Measurements from ENCODE around the gene SLC9A9.

Gene SLC9A9

DNA sequence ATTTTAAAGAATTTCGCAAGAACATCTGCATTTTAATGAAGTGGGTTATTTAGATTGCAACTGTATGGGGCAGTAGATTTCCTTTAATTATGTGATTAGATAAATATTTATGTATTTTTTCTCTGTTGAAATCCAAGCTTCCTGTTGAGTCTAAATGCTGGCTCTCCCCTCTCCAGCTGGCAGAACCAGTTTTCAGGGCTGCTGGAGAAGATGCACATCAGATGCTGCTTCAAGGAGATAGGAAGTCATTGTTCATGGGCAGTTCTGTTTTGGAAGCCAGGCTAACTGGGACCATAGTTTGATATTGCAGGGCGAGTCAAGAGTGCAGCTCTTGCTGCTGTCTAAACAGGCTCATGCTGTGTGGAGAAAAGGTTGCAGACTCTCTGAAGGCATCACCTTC is 97.4 kb downstream of the SLC9A9 start:
- TF ChIP-seq CTCF (IDR thresholded peaks at IDR 0.05) = no peak
- no peak for DNase-seq (ENCODE audit: low spot score)
- Histone ChIP-seq H3K27ac (no peak overlapping the region), H3K4me3 (no peak overlapping the region)

DNA sequence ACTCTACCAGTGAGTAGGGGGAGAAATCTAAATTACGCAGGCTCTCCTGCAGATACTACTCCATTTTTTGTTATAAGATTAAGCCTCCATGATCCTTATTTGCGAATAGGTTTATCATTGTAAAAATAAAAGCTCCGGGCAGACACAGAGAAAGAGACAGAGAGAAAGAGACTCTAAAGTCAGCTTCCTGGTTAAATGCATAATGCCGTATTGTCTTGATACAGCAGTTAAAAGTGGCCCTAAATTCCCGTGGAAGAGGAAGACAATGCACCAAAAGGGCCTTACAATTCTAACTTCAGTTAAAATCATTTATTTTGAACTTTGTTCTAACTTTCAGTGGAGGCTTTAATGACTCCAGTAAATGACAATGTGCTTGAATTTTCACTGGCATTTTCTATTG is 98.3 kb downstream of the SLC9A9 start:
- Histone ChIP-seq H3K4me3 (no peak overlapping the region), H3K27ac (no peak overlapping the region)
- no peak for TF ChIP-seq CTCF (IDR thresholded peaks at IDR 0.05)

DNA sequence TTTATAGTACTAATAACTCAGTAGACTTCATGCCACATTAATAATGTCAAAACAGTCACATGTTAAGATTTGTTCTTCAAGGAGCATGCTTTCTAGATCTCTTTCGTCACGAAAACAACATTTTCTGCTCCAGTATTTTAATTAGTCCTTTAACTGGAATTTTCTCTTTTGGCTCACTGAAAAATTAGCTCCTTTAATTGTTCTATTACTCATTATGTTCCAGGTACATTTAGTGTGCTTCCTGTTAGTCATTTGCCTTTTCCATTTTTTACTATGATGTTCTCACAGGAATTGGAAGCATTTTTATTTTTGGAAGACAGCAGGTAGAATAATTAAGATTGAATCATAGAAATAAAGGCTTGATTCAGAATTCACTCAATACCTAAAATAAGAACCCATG is 111.2 kb downstream of the SLC9A9 start:
- no peak for TF ChIP-seq CTCF (IDR thresholded peaks at IDR 0.05)
- Histone ChIP-seq H3K27ac (no peak overlapping the region), H3K4me3 (no peak overlapping the region)
- DNase-seq (ENCODE audit: low spot score) = no peak

More for the DNA sequence above, 98.3 kb downstream of the SLC9A9 start:
- no peak for DNase-seq (ENCODE audit: low spot score)

DNA sequence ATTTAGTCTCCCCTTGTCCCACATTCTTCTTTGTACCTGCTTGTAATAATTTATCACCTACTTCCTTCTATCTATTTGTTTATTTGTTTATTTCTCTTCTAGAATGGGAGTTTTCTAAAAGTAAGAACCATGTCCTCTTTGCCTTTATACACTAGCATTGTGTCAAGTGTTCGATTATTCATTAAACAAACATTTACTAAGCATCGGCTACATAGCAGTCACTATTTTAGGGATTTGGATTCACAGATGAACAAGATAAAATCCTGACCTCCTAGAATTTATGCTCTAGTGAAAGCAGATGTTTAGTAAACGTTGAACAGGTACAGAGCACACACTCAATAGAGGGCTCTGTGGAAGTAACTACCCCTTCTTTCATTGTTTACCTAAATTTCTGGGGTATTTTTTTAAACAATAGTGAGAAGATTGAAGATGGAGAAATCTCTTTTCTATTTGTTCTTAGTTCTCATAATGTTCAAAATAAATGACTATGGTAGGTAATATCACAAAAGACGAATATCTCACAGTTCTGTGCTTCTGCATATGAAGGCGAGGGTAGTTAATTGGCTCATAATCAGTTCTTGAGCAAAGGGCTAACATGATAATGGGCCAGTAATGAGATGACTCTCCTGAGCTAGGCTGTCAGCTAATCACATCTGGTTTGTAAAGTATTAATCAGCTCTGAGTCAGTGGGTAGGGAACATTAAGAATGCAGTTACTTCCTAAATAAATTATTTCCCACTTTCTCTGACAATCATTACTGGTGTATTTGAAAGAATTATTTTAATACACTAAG is 111.9 kb downstream of the SLC9A9 start:
- Histone ChIP-seq H3K27ac (no peak overlapping the region), H3K4me3 (no peak overlapping the region)
- no peak for TF ChIP-seq CTCF (IDR thresholded peaks at IDR 0.05)
- no peak for DNase-seq (ENCODE audit: low spot score)

DNA sequence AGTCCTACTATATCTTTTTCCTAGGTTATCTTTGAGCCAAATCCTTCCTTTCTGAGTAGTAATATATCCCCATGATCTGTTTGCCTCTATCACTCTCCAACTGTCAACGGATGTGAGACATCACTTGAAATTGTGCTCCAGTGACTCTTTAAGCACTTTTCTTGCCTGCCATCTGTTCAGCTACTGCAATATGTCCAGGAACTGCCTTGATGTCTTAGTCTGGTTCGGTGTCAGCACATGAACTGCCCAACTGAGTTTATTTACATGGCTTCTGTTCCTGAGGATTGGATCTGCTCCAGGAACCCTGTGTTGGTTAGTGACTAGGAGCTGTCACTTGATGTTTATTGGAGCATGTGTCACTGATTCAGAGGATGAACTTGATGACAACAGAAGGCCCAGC is 116.5 kb downstream of the SLC9A9 start:
- no peak for DNase-seq (ENCODE audit: low spot score)
- Histone ChIP-seq H3K4me3 (no peak overlapping the region), H3K27ac (no peak overlapping the region)
- no peak for TF ChIP-seq CTCF (IDR thresholded peaks at IDR 0.05)

GRCh38 chr3:143731320-143731719 is 116.9 kb downstream of the SLC9A9 start:
- Histone ChIP-seq H3K4me3 (no peak overlapping the region), H3K27ac (no peak overlapping the region)
- no peak for DNase-seq (ENCODE audit: low spot score)
- TF ChIP-seq CTCF (IDR thresholded peaks at IDR 0.05) = no peak

GRCh38 chr3:143727391-143727790 is 120.9 kb downstream of the SLC9A9 start:
- no peak for DNase-seq (ENCODE audit: low spot score)
- no peak overlapping the region for H3K27ac ChIP-seq
- TF ChIP-seq CTCF (IDR thresholded peaks at IDR 0.05) = no peak
- no peak overlapping the region for H3K4me3 ChIP-seq

Measured in coronary artery (tissue), 2 donors.